Heart right ventricle (tissue), 16 donors: ENCODE results near the gene SDK2. TPM values are rescaled to one million over a fixed set of nuclear protein-coding genes. Genes with fewer than 3 reads are reported as not detected.

ENCODE experiments used
- ATAC-seq, 8 donors: fragments of 200-7000 bp; cut with Tn5 transposase; one replicate each; pipeline ENCODE4 v1.9.1; 2020; ENCODE audit warnings: mild to moderate bottlenecking in 8 of 8, moderate library complexity in 8 of 8, moderate number of reproducible peaks in 1 of 8
- DNase-seq, 2 donors: peaks; one replicate each; pipeline ENCODE4 v3.0.0-alpha.2; 2020
- H3K27ac ChIP-seq, 10 donors: fragments of 200-600 bp; sonication (generic) in 2 of 10; one replicate each; pipeline versions ENCODE4 v1.5.0 to v1.8.0; 2020 to 2022; ENCODE audit warnings: mild to moderate bottlenecking in 3 of 10
- H3K27me3 ChIP-seq, 7 donors: fragments of 200-600 bp; one replicate each; pipeline ENCODE4 v1.8.0; 2021 to 2022; ENCODE audit warnings: mild to moderate bottlenecking in 2 of 7
- H3K36me3 ChIP-seq, 9 donors: fragments of 200-600 bp; sonication (generic) in 1 of 9; one replicate each; pipeline versions ENCODE4 v1.5.0 to v1.8.0; 2020 to 2022; ENCODE audit warnings: mild to moderate bottlenecking in 2 of 9
- H3K4me1 ChIP-seq, 9 donors: fragments of 200-600 bp; sonication (generic) in 1 of 9; one replicate each; pipeline versions ENCODE4 v1.5.0 to v1.8.0; 2020 to 2022; ENCODE audit warnings: mild to moderate bottlenecking in 4 of 9
- H3K4me3 ChIP-seq, 10 donors: fragments of 200-600 bp; sonication (generic) in 2 of 10; one replicate each; pipeline versions ENCODE4 v1.5.0 to v1.8.0; 2020 to 2022; ENCODE audit warnings: mild to moderate bottlenecking in 7 of 10, moderate library complexity in 2 of 10
- H3K9me3 ChIP-seq, 11 donors: fragments of 200-600 bp in 10 of 11; sonication (generic) in 2 of 11; one replicate each; pipeline versions ENCODE4 v1.5.0 to v1.8.0; 2013 to 2022; ENCODE audit warnings: mild to moderate bottlenecking in 2 of 11, control low read depth in 1 of 11, moderate library complexity in 1 of 11
- WGBS, 2 donors: extraction: QIAGEN DNeasy Blood & Tissue Kit; methylation state at CpG; one replicate each; pipeline ENCODE4 v1.1.7; 2013; ENCODE audit warnings: inconsistent platforms in 1 of 2; 5-methylcytosine and 5-hydroxymethylcytosine counted together
- intact Hi-C, 10 donors: fragments of 100-400 bp; cut with DNase I; formaldehyde crosslinking; loops; one replicate each; pipeline versions ENCODE4 v1.11.1 to v1.14.2; 2022
- polyA plus RNA-seq, 2 donors: library from polyadenylated mRNA; stranded (reverse); fragments of 200-250 nt; gene quantifications; one replicate each; pipeline ENCODE4 v1.2.3, GENCODE V29; 2013
- total RNA-seq, 10 donors: library from RNA; stranded (reverse); fragmentation: NEBNext Ultra II Directional in 3 of 10; extraction: Animal tissue kit (Norgen Biotek cat#: 25700) in 3 of 10; gene quantifications; one replicate each; pipeline versions ENCODE4 v1.2.1 to v1.2.4, GENCODE V29; 2021 to 2023
- TF ChIP-seq, protein P1 (sequence below), 9 donors: fragments of 200-600 bp; sonication (generic) in 2 of 9; IDR thresholded peaks; one replicate each; pipeline versions ENCODE4 v1.5.0 to v1.8.0; 2021 to 2022; ENCODE audit warnings: antibody characterized with exemption in 9 of 9, mild to moderate bottlenecking in 5 of 9, moderate library complexity in 1 of 9
- donor health status: Arrhythmogenic right ventricular cardiomyopathy.
- donor health status: ischemic (EF 13 %, LVEDD 7.1; RV severe dilation, severe dysfunction).
- donor health status: healthy with polysubstance abuse.
- donor health status: DM: no; HTN: yes; CAD: no.
- donor health status: DM: no; HTN: no; CAD: no.
- donor health status: ischemic (EF 25% LVEDD 6.9; RV normal size, moderate dysfunction).
- donor health status: ischemic (EF 25% LVEDD 5.7; RV mildly dilated, moderate dysfunction).
- donor health status: healthy.
- donor health status: DM: yes; HTN: yes; CAD: no.
- donor health status: Ischemic cardiomyopathy.
- donor health status: ischemic (EF 35%, LVEDD 5.7; RV mildly dilated, moderate dysfunction).
- donor health status: nonischemic (EF 11% LVEDD 7.7; RV severe dilation, severe dysfunction).
- donor health status: DM: yes; HTN: yes; CAD: no.
- donor health status: PGD.
- donor health status: ischemic (EF 29% LVEDD 5.4; RV normal size, mild dysfunction).
- donor health status: nonischemic (EF 23%, LVEDD 6.1; RV moderate dilation, normal function).

Gene SDK2
- total and polyA plus RNA-seq, 12 donors = 0.44 to 4.2 (median 1.9) TPM

DNA sequence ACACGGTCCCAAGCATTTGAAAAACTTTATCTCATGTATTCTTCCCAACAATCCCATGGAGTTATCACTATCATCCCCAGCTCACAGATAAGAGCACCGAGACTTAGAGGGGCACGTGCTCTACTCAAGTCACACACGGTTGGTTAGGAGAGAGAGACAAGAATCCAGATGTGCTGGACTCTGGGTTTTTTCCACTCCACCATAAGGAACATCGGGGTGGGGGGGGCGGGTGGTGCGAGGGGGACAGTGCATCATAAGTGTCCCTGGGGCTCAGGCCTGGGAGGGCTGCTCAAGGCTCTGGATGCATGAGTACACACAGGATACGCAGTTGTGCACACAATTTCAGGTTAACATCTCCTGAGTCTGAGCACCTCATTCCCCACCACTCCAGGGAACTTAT, 339.8 kb downstream of the SDK2 start:
- ATAC-seq (peak; percentile 1 to 19 (median 8)), DNase-seq (no peak)
- peaks cover 34 to 100% (median 91%) of the 10 kb centered on the region in 9 donors for H3K4me1 ChIP-seq
- H3K4me3 ChIP-seq = peak overlapping the region in 8 of 10 donors; percentile 6 to 49 (median 41)
- 16 to 18% methylated on average over 8 of the region's 8 CpGs for WGBS, 2 donors
- TF ChIP-seq, protein P1, sequence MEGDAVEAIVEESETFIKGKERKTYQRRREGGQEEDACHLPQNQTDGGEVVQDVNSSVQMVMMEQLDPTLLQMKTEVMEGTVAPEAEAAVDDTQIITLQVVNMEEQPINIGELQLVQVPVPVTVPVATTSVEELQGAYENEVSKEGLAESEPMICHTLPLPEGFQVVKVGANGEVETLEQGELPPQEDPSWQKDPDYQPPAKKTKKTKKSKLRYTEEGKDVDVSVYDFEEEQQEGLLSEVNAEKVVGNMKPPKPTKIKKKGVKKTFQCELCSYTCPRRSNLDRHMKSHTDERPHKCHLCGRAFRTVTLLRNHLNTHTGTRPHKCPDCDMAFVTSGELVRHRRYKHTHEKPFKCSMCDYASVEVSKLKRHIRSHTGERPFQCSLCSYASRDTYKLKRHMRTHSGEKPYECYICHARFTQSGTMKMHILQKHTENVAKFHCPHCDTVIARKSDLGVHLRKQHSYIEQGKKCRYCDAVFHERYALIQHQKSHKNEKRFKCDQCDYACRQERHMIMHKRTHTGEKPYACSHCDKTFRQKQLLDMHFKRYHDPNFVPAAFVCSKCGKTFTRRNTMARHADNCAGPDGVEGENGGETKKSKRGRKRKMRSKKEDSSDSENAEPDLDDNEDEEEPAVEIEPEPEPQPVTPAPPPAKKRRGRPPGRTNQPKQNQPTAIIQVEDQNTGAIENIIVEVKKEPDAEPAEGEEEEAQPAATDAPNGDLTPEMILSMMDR (IDR thresholded peaks at IDR 0.05) = no peak
- no peaks in the 10 kb centered on the region for H3K9me3 ChIP-seq
- intact Hi-C loops = no loop called here
- H3K27ac ChIP-seq = peak overlapping the region; percentile 33 to 99 (median 98)
- no peaks in the 10 kb centered on the region for H3K27me3 ChIP-seq
- H3K36me3 ChIP-seq = peaks cover 0 to 7% (median 0%) of the 10 kb centered on the region in 9 donors

DNA sequence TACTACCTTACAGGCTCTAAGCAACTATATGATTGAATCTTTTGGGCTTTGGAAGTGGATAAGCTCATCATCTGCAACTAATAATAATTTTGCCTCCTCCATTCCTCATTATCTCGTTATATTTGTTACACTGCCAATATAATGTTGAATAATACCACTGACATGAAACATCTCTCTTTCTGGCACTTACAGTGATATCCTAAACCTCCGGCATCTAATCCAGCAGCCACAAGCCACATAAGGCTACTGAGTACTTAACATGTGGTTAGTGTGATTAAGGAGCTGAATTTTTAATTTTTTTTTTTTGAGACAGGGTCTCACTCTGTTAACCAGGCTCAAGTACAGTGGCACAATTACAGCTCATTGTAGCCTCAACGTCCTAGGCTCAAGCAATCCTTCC, 342.1 kb downstream of the SDK2 start:
- Histone ChIP-seq H3K36me3 (peaks cover 0 to 7% (median 0%) of the 10 kb centered on the region in 9 donors), H3K9me3 (no peaks in the 10 kb centered on the region), H3K27ac (peak overlapping the region in 5 of 10 donors; percentile 16 to 49 (median 29)), H3K4me1 (peaks cover 28 to 100% (median 89%) of the 10 kb centered on the region in 9 donors), H3K27me3 (no peaks in the 10 kb centered on the region), H3K4me3 (no peak overlapping the region)
- TF ChIP-seq, protein P1 (IDR thresholded peaks at IDR 0.05) = no peak
- intact Hi-C loops = no loop called here
- no peak for ATAC-seq
- WGBS, 2 donors = 37 to 49% methylated on average over 3 of the region's 3 CpGs
- no peak for DNase-seq

DNA sequence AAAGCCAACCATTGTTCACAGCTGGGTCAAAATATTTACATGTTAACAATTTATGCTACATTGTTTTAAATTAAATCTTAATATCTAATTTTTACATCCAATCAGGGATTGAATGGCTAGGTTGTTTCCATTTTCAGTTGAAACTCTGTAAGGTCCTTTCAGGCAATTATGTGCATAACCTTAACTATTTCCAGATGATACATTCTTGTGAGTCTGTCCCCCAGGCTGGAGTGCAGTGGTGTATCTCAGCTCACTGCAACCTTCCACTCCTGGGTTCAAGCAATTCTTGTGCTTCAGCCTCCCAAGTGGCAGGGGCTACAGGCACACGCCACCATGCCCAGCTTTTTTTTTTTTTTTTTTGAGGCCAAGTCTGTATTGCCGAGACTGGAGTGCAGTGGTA, 342.9 kb downstream of the SDK2 start:
- TF ChIP-seq, protein P1 (IDR thresholded peaks at IDR 0.05) = no peak
- ATAC-seq = no peak
- H3K36me3 ChIP-seq = no peaks in the 10 kb centered on the region
- H3K4me1 ChIP-seq = peaks cover 21 to 99% (median 81%) of the 10 kb centered on the region in 9 donors
- no peak overlapping the region for H3K4me3 ChIP-seq
- H3K27me3 ChIP-seq = no peaks in the 10 kb centered on the region
- H3K27ac ChIP-seq = peak overlapping the region in 4 of 10 donors; percentile 16 to 49 (median 30)
- 92 to 94% methylated on average over 2 of the region's 2 CpGs for WGBS, 2 donors
- H3K9me3 ChIP-seq = no peaks in the 10 kb centered on the region
- DNase-seq = no peak
- intact Hi-C loops = no loop called here

DNA sequence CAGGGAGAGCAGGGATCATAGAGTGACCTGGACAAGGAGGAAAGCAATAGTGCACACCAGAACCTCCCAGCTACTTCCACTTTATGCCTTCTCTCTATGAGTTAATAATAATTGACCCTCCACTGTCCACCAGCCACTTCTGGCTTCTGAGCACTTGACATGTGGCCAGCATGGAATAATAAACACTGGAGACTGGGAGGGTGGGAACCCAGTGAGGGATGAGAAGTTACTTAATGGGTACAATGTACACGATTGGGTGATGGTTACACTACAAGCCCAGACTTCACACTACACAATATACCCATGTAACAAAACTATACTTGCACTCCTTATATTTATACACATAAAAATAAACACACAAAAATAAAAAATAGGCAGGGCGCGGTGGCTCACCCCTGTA, 343.9 kb downstream of the SDK2 start:
- no peaks in the 10 kb centered on the region for H3K27me3 ChIP-seq
- no peaks in the 10 kb centered on the region for H3K9me3 ChIP-seq
- peaks cover 17 to 99% (median 73%) of the 10 kb centered on the region in 9 donors for H3K4me1 ChIP-seq
- H3K36me3 ChIP-seq = no peaks in the 10 kb centered on the region
- TF ChIP-seq, protein P1 (IDR thresholded peaks at IDR 0.05) = no peak
- H3K27ac ChIP-seq = peak overlapping the region in 4 of 10 donors; percentile 3 to 51 (median 28)
- DNase-seq (no peak), ATAC-seq (no peak)
- 85 to 87% methylated on average over 3 of the region's 3 CpGs for WGBS, 2 donors
- intact Hi-C loops = no loop called here
- H3K4me3 ChIP-seq = no peak overlapping the region
